WTC11 (cell line): Measurements from ENCODE around the gene SLC24A3. TPM values are rescaled to one million over a fixed set of nuclear protein-coding genes. Genes with fewer than 3 reads are reported as not detected.

Experiments used
- ATAC-seq: fragments of 200-7000 bp; cut with Tn5 transposase; 2 replicates; pipeline ENCODE4 v1.10.0; 2021; ENCODE audit warnings: mild to moderate bottlenecking, moderate library complexity
- CTCF ChIA-PET: fragments of 300-600 bp; sonication (Branson Sonifier 250); formaldehyde crosslinking; loops from one replicate; lab custom pipeline; 2021; ENCODE audit warnings: antibody characterized with exemption; lab: Charles Lee
- POLR2A ChIA-PET: fragments of 350-600 bp; sonication (Branson Sonifier 250); formaldehyde crosslinking; loops from one replicate; lab custom pipeline; 2021; ENCODE audit warnings: antibody characterized with exemption; lab: Charles Lee
- DNase-seq: peaks from one replicate; pipeline ENCODE4 v3.0.0; 2021; ENCODE audit warnings: low spot score
- H3K27ac Mint-ChIP-seq: 2 replicates; pipeline ENCODE4 v1.8.0; 2021; ENCODE audit warnings: mixed read lengths
- H3K27me3 Mint-ChIP-seq: 2 replicates; pipeline ENCODE4 v1.8.0; 2021; ENCODE audit warnings: low read depth, mild to moderate bottlenecking, moderate library complexity, mixed read lengths
- H3K36me3 Mint-ChIP-seq: 2 replicates; pipeline ENCODE4 v1.8.0; 2021; ENCODE audit warnings: mixed read lengths
- H3K4me1 Mint-ChIP-seq: 2 replicates; pipeline ENCODE4 v1.8.0; 2022; ENCODE audit warnings: mixed read lengths
- H3K4me3 Mint-ChIP-seq: 2 replicates; pipeline ENCODE4 v1.8.0; 2021; ENCODE audit warnings: mild to moderate bottlenecking, moderate library complexity, mixed read lengths
- H3K9me3 Mint-ChIP-seq: 2 replicates; pipeline ENCODE4 v1.8.0; 2021; ENCODE audit warnings: mixed read lengths
- AFF4 ChIP-seq: sonication (generic); formaldehyde crosslinking; IDR thresholded peaks from 2 replicates; pipeline ENCODE4 v1.8.1; 2023; ENCODE audit warnings: mild to moderate bottlenecking, missing genetic modification reagents, borderline replicate concordance
- CBFB ChIP-seq: sonication (generic); formaldehyde crosslinking; IDR thresholded peaks from 2 replicates; pipeline ENCODE4 v1.8.1; 2022; ENCODE audit warnings: mild to moderate bottlenecking, low read depth, missing genetic modification reagents
- CREB1 ChIP-seq: sonication (generic); formaldehyde crosslinking; IDR thresholded peaks from 2 replicates; pipeline ENCODE4 v1.8.0; 2023; ENCODE audit warnings: mild to moderate bottlenecking, missing genetic modification reagents
- JAZF1 ChIP-seq: fragments of 250-450 bp; sonication (Bioruptor Pico); IDR thresholded peaks from 2 replicates; pipeline ENCODE4 v1.9.0; 2021; ENCODE audit warnings: moderate library complexity, mild to moderate bottlenecking, inconsistent platforms
- MXD4 ChIP-seq: fragments of 250-450 bp; sonication (Bioruptor Pico); IDR thresholded peaks from 2 replicates; pipeline ENCODE4 v1.8.0; 2021; ENCODE audit warnings: mild to moderate bottlenecking, moderate library complexity, borderline replicate concordance
- NR3C1 ChIP-seq: sonication (generic); formaldehyde crosslinking; conservative IDR thresholded peaks from 2 replicates; pipeline ENCODE4 v1.8.1; 2023; ENCODE audit warnings: low read depth, mild to moderate bottlenecking, missing genetic modification reagents
- OVOL2 ChIP-seq: fragments of 250-450 bp; sonication (Bioruptor Pico); IDR thresholded peaks from 2 replicates; pipeline ENCODE4 v1.9.0; 2021; ENCODE audit warnings: mild to moderate bottlenecking, borderline replicate concordance
- TCF7 ChIP-seq: sonication (generic); formaldehyde crosslinking; IDR thresholded peaks from 2 replicates; pipeline ENCODE4 v1.8.0; 2022; ENCODE audit warnings: mild to moderate bottlenecking, low read depth, missing genetic modification reagents, moderate library complexity
- TP53 ChIP-seq: sonication (generic); formaldehyde crosslinking; IDR thresholded peaks from 2 replicates; pipeline ENCODE4 v1.8.1; 2023; ENCODE audit warnings: mild to moderate bottlenecking, missing genetic modification reagents
- ZNF671 ChIP-seq: fragments of 250-450 bp; sonication (Bioruptor Pico); IDR thresholded peaks from 2 replicates; pipeline ENCODE4 v1.8.0; 2021; ENCODE audit warnings: mild to moderate bottlenecking
- total RNA-seq: library from RNA; stranded (reverse); gene quantifications from 3 replicates; pipeline ENCODE4 v1.2.3, GENCODE V29; 2021
- TF ChIP-seq, protein P1 (sequence below): fragments of 250-450 bp; sonication (Bioruptor Pico); IDR thresholded peaks from 2 replicates; pipeline ENCODE4 v1.9.0; 2021; ENCODE audit warnings: moderate library complexity, mild to moderate bottlenecking, inconsistent platforms, borderline replicate concordance
- TF ChIP-seq, protein P2 (sequence below): sonication (generic); formaldehyde crosslinking; IDR thresholded peaks from 2 replicates; pipeline ENCODE4 v1.8.0; 2022; ENCODE audit warnings: mild to moderate bottlenecking, missing genetic modification reagents
- TF ChIP-seq, protein P3 (sequence below): fragments of 250-450 bp; sonication (Bioruptor Pico); IDR thresholded peaks from 2 replicates; pipeline ENCODE4 v1.9.0; 2021; ENCODE audit warnings: mild to moderate bottlenecking, borderline replicate concordance

SLC24A3 gene
- total RNA-seq, 1 experiment from 2014 or later = 5.7 TPM

DNA sequence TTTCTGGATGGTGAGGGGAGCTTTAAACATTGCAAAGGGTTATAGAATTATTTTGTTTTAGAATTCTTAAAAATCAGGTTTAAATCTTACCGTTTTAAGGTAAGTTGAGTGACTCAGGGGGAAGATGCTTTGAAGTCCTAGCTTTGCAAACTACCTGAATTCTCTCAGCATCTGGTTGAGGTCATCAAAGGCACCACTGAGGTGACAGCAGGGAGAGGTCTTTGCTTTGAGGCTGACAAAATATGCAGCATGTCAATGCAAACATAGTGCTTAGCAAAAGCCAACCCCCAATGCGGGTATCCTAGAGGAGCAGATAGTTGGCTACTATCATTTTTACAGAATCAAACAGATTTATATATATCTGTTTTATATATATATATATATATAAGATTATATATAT is 219.5 kb downstream of the SLC24A3 start:
- peaks cover 30% of the 10 kb centered on the region for H3K4me1 Mint-ChIP-seq

GRCh38 chr20:19433371-19434350 is 221.2 kb downstream of the SLC24A3 start:
- TF ChIP-seq TCF7 = no peak
- TF ChIP-seq MXD4 (CRISPR knock-in tag) = no peak
- TF ChIP-seq, protein P1, sequence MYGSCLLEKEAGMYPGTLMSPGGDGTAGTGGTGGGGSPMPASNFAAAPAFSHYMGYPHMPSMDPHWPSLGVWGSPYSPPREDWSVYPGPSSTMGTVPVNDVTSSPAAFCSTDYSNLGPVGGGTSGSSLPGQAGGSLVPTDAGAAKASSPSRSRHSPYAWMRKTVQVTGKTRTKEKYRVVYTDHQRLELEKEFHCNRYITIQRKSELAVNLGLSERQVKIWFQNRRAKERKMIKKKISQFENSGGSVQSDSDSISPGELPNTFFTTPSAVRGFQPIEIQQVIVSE (CRISPR knock-in tag) = no peak
- TF ChIP-seq CBFB (CRISPR knock-in tag) = no peak
- no peak for TF ChIP-seq AFF4 (CRISPR knock-in tag)
- TF ChIP-seq OVOL2 = no peak
- Mint-ChIP-seq H3K27me3 (no peaks in the 10 kb centered on the region), H3K9me3 (no peaks in the 10 kb centered on the region), H3K27ac (no peak overlapping the region), H3K4me1 (peaks cover 19% of the 10 kb centered on the region), H3K36me3 (no peaks in the 10 kb centered on the region), H3K4me3 (no peak overlapping the region)
- ATAC-seq (no peak), DNase-seq (no peak)
- ChIA-PET CTCF (interaction anchor here (0.6 kb wide), 1 partner anchor 353 kb away, joined by 3 read pairs; no protein-coding TSS in a partner anchor), POLR2A (no interaction called here)

More for the DNA sequence above, 219.5 kb downstream of the SLC24A3 start:
- Mint-ChIP-seq H3K4me3 (no peak overlapping the region), H3K27ac (no peak overlapping the region), H3K9me3 (no peaks in the 10 kb centered on the region), H3K27me3 (no peaks in the 10 kb centered on the region), H3K36me3 (no peaks in the 10 kb centered on the region)
- DNase-seq = no peak
- TF ChIP-seq TP53 (CRISPR knock-in tag) = no peak
- TF ChIP-seq, protein P2, sequence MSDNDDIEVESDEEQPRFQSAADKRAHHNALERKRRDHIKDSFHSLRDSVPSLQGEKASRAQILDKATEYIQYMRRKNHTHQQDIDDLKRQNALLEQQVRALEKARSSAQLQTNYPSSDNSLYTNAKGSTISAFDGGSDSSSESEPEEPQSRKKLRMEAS (CRISPR knock-in tag) = no peak
- TF ChIP-seq JAZF1 (CRISPR knock-in tag) = no peak
- TF ChIP-seq NR3C1 = no peak
- TF ChIP-seq, protein P3, sequence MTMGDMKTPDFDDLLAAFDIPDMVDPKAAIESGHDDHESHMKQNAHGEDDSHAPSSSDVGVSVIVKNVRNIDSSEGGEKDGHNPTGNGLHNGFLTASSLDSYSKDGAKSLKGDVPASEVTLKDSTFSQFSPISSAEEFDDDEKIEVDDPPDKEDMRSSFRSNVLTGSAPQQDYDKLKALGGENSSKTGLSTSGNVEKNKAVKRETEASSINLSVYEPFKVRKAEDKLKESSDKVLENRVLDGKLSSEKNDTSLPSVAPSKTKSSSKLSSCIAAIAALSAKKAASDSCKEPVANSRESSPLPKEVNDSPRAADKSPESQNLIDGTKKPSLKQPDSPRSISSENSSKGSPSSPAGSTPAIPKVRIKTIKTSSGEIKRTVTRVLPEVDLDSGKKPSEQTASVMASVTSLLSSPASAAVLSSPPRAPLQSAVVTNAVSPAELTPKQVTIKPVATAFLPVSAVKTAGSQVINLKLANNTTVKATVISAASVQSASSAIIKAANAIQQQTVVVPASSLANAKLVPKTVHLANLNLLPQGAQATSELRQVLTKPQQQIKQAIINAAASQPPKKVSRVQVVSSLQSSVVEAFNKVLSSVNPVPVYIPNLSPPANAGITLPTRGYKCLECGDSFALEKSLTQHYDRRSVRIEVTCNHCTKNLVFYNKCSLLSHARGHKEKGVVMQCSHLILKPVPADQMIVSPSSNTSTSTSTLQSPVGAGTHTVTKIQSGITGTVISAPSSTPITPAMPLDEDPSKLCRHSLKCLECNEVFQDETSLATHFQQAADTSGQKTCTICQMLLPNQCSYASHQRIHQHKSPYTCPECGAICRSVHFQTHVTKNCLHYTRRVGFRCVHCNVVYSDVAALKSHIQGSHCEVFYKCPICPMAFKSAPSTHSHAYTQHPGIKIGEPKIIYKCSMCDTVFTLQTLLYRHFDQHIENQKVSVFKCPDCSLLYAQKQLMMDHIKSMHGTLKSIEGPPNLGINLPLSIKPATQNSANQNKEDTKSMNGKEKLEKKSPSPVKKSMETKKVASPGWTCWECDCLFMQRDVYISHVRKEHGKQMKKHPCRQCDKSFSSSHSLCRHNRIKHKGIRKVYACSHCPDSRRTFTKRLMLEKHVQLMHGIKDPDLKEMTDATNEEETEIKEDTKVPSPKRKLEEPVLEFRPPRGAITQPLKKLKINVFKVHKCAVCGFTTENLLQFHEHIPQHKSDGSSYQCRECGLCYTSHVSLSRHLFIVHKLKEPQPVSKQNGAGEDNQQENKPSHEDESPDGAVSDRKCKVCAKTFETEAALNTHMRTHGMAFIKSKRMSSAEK (CRISPR knock-in tag) = no peak
- no peak for TF ChIP-seq ZNF671 (CRISPR knock-in tag)
- no peak for TF ChIP-seq CREB1
- no peak for ATAC-seq
- ChIA-PET POLR2A (no interaction called here), CTCF (interaction anchor here (1.3 kb wide), 1 partner anchor 9 kb away, joined by 3 read pairs; no protein-coding TSS in a partner anchor)
